ENCODE data around the gene PHF21B. TPM values are rescaled to one million over a fixed set of nuclear protein-coding genes. Genes with fewer than 3 reads are reported as not detected.

The PHF21B gene
- total RNA-seq, 1 donor: not detected

- Histone ChIP-seq H3K36me3 (ENCODE audit: insufficient read depth, low read length) (no peaks in the 10 kb centered on the region), H3K79me2 (ENCODE audit: insufficient read depth, low read length) (no peaks in the 10 kb centered on the region), H3K4me3 (ENCODE audit: insufficient read depth, low read length) (no peak overlapping the region), H4K20me1 (ENCODE audit: insufficient read depth, low read length) (no peaks in the 10 kb centered on the region), H3K27ac (ENCODE audit: low read depth, low read length) (no peak overlapping the region), H3K4me2 (ENCODE audit: insufficient read depth, low read length) (no peak overlapping the region), H3K9me3 (ENCODE audit: low read depth, low read length) (no peaks in the 10 kb centered on the region), H3K27me3 (ENCODE audit: insufficient read depth, low read length) (peaks cover 25% of the 10 kb centered on the region), H2AFZ (ENCODE audit: low read length) (no peak overlapping the region), H3K4me1 (ENCODE audit: insufficient read depth, low read length) (no peaks in the 10 kb centered on the region)
- no peak for DNase-seq (ENCODE audit: insufficient read length, low spot score, missing footprints)
- no peak for TF ChIP-seq CTCF (IDR thresholded peaks at IDR 0.05; ENCODE audit: extremely low read depth, low read depth, low read length)
Observed at GRCh38 chr22:45023431-45023830, 13.6 kb upstream of the PHF21B start.

- Histone ChIP-seq H3K4me1 (ENCODE audit: insufficient read depth, low read length) (no peaks in the 10 kb centered on the region), H3K36me3 (ENCODE audit: insufficient read depth, low read length) (no peaks in the 10 kb centered on the region), H3K79me2 (ENCODE audit: insufficient read depth, low read length) (no peaks in the 10 kb centered on the region), H3K27me3 (ENCODE audit: insufficient read depth, low read length) (peaks cover 27% of the 10 kb centered on the region), H3K4me3 (ENCODE audit: insufficient read depth, low read length) (no peak overlapping the region), H2AFZ (ENCODE audit: low read length) (no peak overlapping the region), H4K20me1 (ENCODE audit: insufficient read depth, low read length) (no peaks in the 10 kb centered on the region), H3K27ac (ENCODE audit: low read depth, low read length) (no peak overlapping the region), H3K9me3 (ENCODE audit: low read depth, low read length) (no peaks in the 10 kb centered on the region), H3K4me2 (ENCODE audit: insufficient read depth, low read length) (no peak overlapping the region)
- no peak for TF ChIP-seq CTCF (IDR thresholded peaks at IDR 0.05; ENCODE audit: extremely low read depth, low read depth, low read length)
- no peak for DNase-seq (ENCODE audit: insufficient read length, low spot score, missing footprints)
Observed at GRCh38 chr22:45019861-45020655, 10.3 kb upstream of the PHF21B start.

DNA sequence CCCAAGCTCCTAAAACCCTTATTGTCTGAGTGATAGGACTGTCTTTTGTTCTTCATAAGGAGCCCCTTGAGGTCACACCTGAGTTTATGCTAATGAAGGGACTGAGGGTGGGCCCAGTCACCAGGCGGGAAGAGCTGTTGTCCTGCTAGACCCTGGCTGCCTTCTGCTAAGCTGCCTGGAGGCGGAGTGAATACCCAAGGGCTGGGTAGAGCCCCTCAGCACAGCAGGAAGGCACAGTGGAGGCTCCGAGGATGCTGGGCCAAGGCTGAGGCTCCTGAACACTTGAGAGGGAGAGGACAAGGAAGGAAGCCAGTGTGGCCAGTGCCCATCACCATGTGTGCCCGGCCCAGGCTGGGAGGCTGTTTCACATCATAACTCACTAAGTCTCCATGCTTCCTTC, 4.8 kb upstream of the PHF21B start:
- H3K4me3 ChIP-seq (ENCODE audit: insufficient read depth, low read length): no peak overlapping the region
- no peak overlapping the region for H3K4me2 ChIP-seq (ENCODE audit: insufficient read depth, low read length)
- no peaks in the 10 kb centered on the region for H3K9me3 ChIP-seq (ENCODE audit: low read depth, low read length)
- H3K4me1 ChIP-seq (ENCODE audit: insufficient read depth, low read length): no peaks in the 10 kb centered on the region
- no peaks in the 10 kb centered on the region for H3K36me3 ChIP-seq (ENCODE audit: insufficient read depth, low read length)
- H3K27me3 ChIP-seq (ENCODE audit: insufficient read depth, low read length): peaks cover 38% of the 10 kb centered on the region
- no peak overlapping the region for H2AFZ ChIP-seq (ENCODE audit: low read length)
- no peak for TF ChIP-seq CTCF (IDR thresholded peaks at IDR 0.05; ENCODE audit: extremely low read depth, low read depth, low read length)
- no peak for DNase-seq (ENCODE audit: insufficient read length, low spot score, missing footprints)
- no peaks in the 10 kb centered on the region for H4K20me1 ChIP-seq (ENCODE audit: insufficient read depth, low read length)
- no peak overlapping the region for H3K27ac ChIP-seq (ENCODE audit: low read depth, low read length)
- no peaks in the 10 kb centered on the region for H3K79me2 ChIP-seq (ENCODE audit: insufficient read depth, low read length)

DNA sequence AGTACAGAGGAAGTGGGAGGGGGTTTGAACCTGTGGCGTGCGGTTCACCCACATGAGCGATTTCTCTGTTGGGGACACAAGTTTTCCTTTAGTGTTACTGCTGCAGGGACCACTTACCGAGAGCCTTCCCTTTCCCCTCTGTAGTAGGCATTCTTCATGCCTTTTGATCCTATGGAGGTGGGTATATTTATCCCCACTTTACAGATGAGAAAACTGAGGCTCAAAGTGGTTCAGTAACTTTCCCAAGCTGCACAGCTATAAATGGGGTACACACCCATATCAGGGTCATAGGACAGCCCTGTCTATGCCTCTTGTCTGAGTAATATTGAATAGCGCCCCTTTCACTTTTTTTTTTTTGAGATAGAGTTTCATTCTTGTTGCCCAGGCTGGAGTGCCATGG, 3.3 kb upstream of the PHF21B start:
- TF ChIP-seq CTCF (IDR thresholded peaks at IDR 0.05; ENCODE audit: extremely low read depth, low read depth, low read length): no peak
- Histone ChIP-seq H3K4me2 (ENCODE audit: insufficient read depth, low read length) (no peak overlapping the region), H3K27ac (ENCODE audit: low read depth, low read length) (no peak overlapping the region), H3K4me3 (ENCODE audit: insufficient read depth, low read length) (no peak overlapping the region), H3K9me3 (ENCODE audit: low read depth, low read length) (no peaks in the 10 kb centered on the region), H3K79me2 (ENCODE audit: insufficient read depth, low read length) (no peaks in the 10 kb centered on the region), H3K36me3 (ENCODE audit: insufficient read depth, low read length) (no peaks in the 10 kb centered on the region), H4K20me1 (ENCODE audit: insufficient read depth, low read length) (no peaks in the 10 kb centered on the region), H3K4me1 (ENCODE audit: insufficient read depth, low read length) (no peaks in the 10 kb centered on the region), H3K27me3 (ENCODE audit: insufficient read depth, low read length) (peaks cover 45% of the 10 kb centered on the region), H2AFZ (ENCODE audit: low read length) (no peak overlapping the region)
- no peak for DNase-seq (ENCODE audit: insufficient read length, low spot score, missing footprints)
